HG03457 (cell line): ENCODE results near the gene HLA-A.
A peak's percentile ranks its signal among the peaks of the same experiment; 100 is the strongest.
"Not testable (repeated sequence)": the region's sequence is repeated elsewhere in the genome, so short reads cannot be mapped to it uniquely, and the experiment has no call there.

ENCODE experiments used
- ATAC-seq: cut with Tn5 transposase; IDR thresholded peaks from one replicate; pipeline ENCODE4 v1.9.1; 2021; ENCODE audit warnings: moderate number of reproducible peaks; ENCODE audit not compliant: unreplicated experiment

Gene HLA-A

DNA sequence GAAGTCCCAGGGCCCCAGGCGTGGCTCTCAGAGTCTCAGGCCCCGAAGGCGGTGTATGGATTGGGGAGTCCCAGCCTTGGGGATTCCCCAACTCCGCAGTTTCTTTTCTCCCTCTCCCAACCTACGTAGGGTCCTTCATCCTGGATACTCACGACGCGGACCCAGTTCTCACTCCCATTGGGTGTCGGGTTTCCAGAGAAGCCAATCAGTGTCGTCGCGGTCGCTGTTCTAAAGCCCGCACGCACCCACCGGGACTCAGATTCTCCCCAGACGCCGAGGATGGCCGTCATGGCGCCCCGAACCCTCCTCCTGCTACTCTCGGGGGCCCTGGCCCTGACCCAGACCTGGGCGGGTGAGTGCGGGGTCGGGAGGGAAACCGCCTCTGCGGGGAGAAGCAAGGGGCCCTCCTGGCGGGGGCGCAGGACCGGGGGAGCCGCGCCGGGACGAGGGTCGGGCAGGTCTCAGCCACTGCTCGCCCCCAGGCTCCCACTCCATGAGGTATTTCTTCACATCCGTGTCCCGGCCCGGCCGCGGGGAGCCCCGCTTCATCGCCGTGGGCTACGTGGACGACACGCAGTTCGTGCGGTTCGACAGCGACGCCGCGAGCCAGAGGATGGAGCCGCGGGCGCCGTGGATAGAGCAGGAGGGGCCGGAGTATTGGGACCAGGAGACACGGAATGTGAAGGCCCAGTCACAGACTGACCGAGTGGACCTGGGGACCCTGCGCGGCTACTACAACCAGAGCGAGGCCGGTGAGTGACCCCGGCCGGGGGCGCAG is at the start of gene HLA-A:
TSS of gene HLA-A (plus strand) at position 258 of the 778 bp plus-strand sequence. CDS start at position 280, 22 bp downstream.
- ATAC-seq = peak; percentile 75

- no peak for ATAC-seq
Observed at GRCh38 chr6:29892696-29893095, 49.6 kb upstream of the HLA-A start.

GRCh38 chr6:29899281-29899680 is 43.1 kb upstream of the HLA-A start:
- no peak for ATAC-seq

DNA sequence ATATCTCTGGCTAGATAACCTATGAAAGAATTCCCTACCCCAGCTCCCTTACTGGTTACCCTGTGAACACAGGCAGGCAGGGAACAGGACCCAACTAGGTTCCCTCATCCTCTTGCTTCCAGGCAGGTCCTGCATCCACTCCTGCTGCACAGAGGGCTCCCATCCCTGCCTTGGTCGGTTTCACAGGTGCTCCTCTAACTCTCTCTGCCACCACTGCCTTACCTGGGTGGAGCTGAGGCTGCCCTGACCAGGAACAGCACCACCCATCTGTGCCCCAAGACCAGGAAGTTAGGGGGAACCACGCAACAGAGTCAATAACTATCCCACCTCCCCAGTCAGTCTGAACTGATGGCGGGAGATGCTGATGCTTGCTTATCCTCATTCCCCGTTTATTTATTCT is 37.0 kb upstream of the HLA-A start:
- no peak for ATAC-seq

GRCh38 chr6:29907637-29908340 is 34.5 kb upstream of the HLA-A start:
- ATAC-seq = no peak

DNA sequence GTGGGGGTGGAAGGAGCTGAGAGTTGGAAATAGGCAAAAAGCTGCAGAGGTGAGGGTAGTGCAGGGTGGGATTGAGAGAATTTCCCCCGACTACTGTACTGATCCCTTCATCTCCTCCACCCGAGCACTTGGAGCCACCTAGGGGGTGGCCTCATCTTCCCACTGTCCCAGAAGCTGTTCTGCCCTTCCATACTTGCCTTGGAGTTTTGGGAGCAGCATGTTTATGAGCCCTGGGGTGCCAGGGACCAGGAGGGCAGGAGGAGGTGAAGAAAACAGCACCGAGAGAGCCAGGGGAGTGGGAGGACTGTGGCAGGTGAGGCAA is 34.0 kb upstream of the HLA-A start:
- no peak for ATAC-seq

GRCh38 chr6:29908710-29909109 is 33.6 kb upstream of the HLA-A start:
- ATAC-seq = no peak

- ATAC-seq = no peak
Observed at GRCh38 chr6:29909985-29910384, 32.3 kb upstream of the HLA-A start.

GRCh38 chr6:29912840-29913239 is 29.5 kb upstream of the HLA-A start:
- ATAC-seq = no peak

DNA sequence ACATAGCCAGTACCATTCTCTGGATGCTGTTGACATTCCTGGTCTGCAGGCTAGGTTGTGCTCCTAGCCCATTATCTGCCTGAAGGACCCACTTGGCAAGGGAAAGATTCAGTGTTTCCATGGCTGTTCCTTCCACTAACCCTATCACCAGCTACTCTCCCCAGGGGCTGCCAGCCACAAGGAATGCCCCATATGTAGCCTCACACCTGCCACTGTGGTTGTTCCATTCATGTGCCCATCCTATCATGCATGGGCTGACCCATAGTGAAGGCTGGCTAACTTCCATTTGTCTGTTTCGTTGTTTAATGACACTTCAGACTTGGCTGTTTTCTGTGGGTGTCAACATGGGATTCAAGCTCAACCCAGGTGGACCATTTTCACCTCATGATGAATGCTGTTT is 25.6 kb upstream of the HLA-A start:
- no peak for ATAC-seq

- ATAC-seq = no peak
Observed at GRCh38 chr6:29917857-29918256, 24.5 kb upstream of the HLA-A start.

DNA sequence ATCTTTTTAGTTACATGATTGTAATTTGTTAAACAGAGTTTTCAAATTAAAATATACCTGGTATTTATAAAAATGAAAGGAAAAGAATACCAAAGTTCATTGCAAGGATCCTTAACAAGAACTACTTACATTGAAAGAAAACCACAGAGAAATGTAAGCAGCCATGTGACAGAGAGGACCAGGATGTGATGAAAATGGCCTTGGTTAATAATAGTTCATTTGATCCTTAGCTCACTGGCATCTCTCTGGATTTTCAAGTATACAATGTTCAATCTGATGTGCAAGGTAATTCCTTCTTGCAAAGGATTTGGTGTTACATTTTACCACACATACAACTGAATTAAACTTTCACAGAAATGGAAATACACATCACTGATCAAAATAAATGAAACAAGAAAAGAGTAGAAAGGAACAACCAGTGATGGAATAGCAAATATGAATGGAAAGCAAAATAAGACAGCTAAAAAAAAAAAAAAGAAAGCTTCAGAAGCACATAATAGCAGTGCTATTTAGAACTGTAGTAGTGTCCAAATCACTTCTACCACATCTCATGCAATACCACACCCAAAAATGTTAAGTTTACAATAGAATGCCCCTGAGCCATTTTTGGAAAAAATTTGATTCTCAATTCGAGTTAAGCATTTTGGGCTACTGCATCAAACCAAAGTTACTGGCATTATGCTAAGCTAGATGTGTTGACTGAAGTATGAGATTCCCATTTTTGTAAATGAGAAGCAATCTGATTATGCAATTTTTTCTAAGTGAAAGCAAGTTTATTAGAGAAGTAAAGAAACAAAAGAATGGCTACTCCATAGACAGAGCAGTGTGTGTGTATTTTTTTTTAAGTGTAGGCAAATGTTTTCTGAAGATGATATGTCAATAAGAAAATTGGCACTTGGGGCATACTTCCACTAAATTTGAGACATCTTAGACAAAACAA is 22.6 kb upstream of the HLA-A start:
- no peak for ATAC-seq

DNA sequence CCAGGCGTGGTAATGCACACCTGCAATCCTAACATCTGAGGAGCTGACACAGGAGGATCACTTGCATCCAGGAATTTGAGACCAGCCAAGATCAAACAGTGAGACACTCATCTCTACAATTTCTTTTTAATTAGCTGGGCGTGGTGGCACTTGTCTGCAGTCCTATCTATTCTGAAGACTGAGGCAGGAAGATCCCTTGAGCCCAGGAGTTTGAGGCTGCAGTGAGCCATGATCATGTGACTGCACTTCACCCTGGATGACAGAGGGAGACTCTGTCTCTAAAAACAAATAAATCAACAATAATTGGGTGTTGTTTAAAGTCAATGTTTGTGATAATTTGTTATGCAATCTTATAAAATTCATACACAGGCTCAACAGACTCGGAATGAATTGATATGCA is 18.0 kb upstream of the HLA-A start:
- ATAC-seq = no peak

DNA sequence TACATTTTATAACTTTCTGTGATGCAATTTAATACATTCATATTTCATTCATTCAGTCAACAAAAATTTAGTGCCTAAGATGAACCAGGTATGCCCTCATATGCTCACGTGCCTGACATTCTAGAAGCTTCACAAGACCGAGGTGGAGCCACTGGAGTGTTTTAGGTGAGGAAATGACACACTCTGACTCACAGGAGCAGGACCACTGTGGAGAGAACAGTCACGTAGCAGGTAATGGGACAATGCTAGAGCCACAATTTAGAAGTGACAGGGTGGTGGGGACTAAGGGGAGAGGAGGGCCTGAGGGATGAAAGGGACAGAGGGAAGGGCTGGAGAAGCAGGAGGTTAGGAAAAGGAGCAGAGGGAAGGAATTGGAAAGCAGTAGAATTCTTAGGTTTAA is 17.6 kb upstream of the HLA-A start:
- no peak for ATAC-seq

- no peak for ATAC-seq
Observed at GRCh38 chr6:29925321-29925720, 17.0 kb upstream of the HLA-A start.

GRCh38 chr6:29925727-29926412 is 16.5 kb upstream of the HLA-A start:
- no peak for ATAC-seq

DNA sequence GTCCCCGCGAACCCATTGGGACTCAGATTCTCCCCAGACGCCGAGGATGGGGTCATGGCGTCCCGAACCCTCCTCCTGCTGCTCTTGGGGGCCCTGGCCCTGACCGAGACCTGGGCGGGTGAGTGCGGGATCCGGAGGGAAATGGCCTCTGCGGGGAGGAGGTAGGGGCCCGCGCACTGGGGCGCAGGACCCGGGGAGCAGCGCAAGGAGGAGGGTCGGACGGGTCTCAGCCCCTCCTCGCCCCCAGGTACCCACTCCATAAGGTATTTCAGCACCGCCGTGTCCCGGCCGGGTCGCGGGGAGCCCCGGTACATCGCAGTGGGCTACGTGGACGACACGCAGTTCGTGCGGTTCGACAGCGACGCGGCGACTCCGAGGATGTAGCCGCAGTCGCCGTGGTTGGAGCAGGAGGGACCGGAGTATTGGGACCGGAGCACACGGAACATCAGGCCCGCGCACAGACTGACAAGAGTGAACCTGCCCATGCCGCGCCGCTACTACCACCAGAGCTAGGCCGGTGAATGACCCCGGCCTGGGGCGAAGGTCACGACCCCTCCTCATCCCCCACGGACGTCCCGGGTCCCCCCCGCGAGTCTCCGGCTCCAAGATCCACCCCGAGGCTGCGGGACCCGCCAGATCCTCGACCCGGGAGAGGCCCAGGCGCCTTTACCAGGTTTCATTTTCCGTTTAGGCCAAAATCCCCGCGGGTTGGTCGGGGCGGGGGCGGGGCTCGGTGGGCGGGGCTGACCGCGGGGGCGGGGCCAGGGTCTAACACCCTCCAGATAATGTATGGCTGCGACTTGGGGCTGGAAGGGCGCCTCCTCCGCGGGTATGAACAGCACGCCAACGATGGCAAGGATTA is 15.7 kb upstream of the HLA-A start:
- ATAC-seq = no peak

DNA sequence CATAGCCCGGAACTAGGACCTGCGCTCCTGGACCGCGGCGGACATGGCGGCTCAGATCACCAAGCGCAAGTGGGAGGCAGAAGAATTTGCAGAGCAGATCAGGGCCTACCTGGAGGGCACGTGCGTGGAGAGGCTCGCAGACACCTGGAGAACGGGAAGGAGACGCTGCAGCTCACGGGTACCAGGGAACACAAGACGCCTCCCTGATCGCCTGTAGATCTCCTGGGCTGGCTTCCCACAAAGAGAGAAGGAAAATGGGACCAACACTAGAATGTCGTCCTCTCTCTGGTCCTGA is 15.1 kb upstream of the HLA-A start:
- ATAC-seq = no peak

GRCh38 chr6:29927841-29928388 is 14.4 kb upstream of the HLA-A start:
- ATAC-seq = no peak

GRCh38 chr6:29930047-29930446 is 12.3 kb upstream of the HLA-A start:
- not testable (repeated sequence) for ATAC-seq
